ENCODE data around the gene PAPLN.

PAPLN gene

DNA sequence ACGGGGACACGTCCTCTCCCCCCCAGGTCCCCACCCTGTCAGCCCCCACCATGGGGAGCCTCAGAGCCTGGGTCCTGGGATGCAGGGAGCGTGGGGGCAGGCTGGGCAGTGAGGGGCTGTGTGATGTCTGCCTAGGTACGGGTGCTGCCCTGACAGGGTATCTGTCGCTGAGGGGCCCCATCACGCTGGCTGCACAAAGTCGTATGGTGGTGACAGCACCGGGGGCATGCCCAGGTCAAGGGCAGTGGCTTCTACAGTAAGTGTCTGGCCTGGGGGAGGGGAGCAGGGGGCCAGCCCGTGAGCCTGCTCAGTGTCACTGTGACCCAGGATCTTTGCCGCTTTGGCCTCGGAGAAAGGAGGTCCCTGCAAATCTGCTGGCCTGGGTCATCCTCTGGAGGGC is 23.3 kb downstream of the PAPLN start:
- DNase-seq (ENCODE audit: low read depth in 1 of 2, low spot score in 1 of 2): no peak

DNA sequence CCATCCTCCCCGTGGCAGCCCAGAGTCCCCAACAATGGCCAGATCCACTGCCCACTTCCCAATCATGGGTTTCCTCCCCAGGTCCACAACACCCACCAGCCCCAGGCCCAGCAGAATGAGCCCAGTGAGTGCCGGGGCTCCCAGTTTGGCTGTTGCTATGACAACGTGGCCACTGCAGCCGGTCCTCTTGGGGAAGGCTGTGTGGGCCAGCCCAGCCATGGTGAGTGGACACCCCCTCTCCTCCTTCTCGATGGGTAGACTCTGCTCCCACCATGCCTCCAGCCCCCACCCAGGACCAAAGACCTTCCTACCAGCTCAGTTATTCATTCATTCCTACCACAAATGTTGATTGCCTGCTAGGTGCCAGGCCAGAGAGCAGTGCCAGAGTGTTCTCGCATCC is 23.8 kb downstream of the PAPLN start:
- DNase-seq (ENCODE audit: low read depth in 1 of 2, low spot score in 1 of 2): no peak

GRCh38 chr14:73261520-73262426 is 24.5 kb downstream of the PAPLN start:
- DNase-seq (ENCODE audit: low read depth in 1 of 2, low spot score in 1 of 2): no peak

- no peak for DNase-seq (ENCODE audit: low read depth in 1 of 2, low spot score in 1 of 2)
Observed at GRCh38 chr14:73262427-73263183, 25.3 kb downstream of the PAPLN start.

- DNase-seq (ENCODE audit: low read depth in 1 of 2, low spot score in 1 of 2): no peak
Observed at GRCh38 chr14:73263606-73264005, 26.3 kb downstream of the PAPLN start.

DNA sequence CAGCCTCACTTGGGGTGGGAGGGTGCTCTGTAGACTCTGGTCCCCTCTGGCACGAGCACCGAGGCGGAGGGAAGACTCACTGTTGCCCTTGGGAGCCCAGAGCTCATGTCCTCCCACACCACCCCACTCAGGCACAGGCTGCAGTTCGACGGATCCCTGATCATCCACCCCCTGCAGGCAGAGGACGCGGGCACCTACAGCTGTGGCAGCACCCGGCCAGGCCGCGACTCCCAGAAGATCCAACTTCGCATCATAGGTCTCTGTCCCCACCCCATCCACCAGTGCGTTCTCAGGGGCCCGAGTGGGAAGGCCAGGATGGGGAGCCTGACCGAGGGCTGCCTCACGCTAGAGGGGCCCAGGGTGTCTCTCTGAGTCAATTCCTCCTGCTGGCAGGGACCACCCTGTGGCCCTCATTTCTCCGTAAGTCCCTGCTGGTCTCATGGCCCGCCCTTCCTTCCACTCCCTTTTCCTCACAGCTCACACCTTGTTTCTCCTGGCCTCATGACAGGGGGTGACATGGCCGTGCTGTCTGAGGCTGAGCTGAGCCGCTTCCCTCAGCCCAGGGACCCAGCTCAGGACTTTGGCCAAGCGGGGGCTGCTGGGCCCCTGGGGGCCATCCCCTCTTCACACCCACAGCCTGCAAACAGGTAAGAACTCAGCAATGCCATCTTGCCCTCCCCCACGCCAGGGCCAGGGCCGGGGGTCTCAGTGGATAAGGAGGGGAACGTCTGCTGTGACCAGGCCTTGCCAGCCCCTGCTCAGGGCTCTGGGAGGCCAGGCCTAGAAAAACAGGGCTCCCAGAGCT is 27.0 kb downstream of the PAPLN start:
- no peak for DNase-seq (ENCODE audit: low read depth in 1 of 2, low spot score in 1 of 2)

- DNase-seq (ENCODE audit: low read depth in 1 of 2, low spot score in 1 of 2): no peak
Observed at GRCh38 chr14:73264885-73265720, 27.8 kb downstream of the PAPLN start.

DNA sequence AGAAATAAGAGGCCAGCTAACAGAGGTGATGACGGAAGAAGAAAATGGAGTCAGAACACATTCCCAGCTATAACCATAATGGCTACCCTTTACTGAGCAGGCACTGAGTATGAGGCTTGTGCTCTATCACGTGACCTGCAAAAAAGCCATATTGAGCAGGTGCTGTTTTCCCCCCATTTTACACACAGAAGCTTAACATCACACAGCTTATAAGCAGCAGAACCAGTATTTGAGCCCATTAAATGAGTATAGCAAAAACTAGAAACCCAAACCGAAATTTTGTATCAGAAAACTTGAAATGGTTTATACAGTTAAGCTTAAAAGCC is 28.4 kb downstream of the PAPLN start:
- no peak for DNase-seq (ENCODE audit: low read depth in 1 of 2, low spot score in 1 of 2)

- DNase-seq (ENCODE audit: low read depth in 1 of 2, low spot score in 1 of 2): no peak
Observed at GRCh38 chr14:73266317-73266716, 29.0 kb downstream of the PAPLN start.

GRCh38 chr14:73267474-73267873 is 30.2 kb downstream of the PAPLN start:
- no peak for DNase-seq (ENCODE audit: low read depth in 1 of 2, low spot score in 1 of 2)

GRCh38 chr14:73269729-73270531 is 32.6 kb downstream of the PAPLN start:
- no peak for DNase-seq (ENCODE audit: low read depth in 1 of 2, low spot score in 1 of 2)

DNA sequence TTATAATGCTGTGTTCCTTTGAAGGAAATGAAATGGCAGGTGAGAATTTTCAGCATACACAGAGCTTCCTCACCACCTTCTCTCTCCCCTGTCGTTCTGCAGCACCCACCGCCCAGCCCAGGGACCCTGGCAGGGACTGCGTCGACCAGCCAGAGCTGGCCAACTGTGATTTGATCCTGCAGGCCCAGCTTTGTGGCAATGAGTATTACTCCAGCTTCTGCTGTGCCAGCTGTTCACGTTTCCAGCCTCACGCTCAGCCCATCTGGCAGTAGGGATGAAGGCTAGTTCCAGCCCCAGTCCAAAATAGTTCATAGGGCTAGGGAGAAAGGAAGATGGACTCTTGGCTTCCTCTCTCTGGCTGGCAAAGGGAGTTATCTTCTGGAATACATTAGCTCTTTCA is 35.1 kb downstream of the PAPLN start:
- no peak for DNase-seq (ENCODE audit: low read depth in 1 of 2, low spot score in 1 of 2)

- DNase-seq (ENCODE audit: low read depth in 1 of 2, low spot score in 1 of 2): no peak
Observed at GRCh38 chr14:73273799-73274198, 36.5 kb downstream of the PAPLN start.

- DNase-seq (ENCODE audit: low read depth in 1 of 2, low spot score in 1 of 2): no peak
Observed at GRCh38 chr14:73276836-73277235, 39.5 kb downstream of the PAPLN start.

GRCh38 chr14:73277376-73277775 is 40.1 kb downstream of the PAPLN start:
- no peak for DNase-seq (ENCODE audit: low read depth in 1 of 2, low spot score in 1 of 2)

DNA sequence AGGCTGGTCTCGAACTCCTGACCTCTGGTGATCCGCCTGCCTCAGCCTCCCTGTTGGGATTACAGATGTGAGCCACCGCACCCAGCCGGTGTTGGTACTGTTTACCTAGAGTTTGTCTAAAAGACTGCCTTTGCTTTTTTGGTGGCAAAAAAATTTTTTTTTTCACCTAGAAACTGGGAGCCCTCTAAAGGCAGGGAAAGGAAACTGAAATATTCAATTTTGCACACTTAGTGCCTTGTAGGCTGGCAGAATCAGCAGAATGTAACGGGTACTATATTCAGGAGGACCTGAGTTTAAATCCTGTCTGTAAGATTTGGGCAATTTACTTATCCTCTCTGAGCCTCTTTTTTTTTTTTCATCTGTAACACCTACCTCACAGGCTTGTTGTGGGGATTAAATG is 43.6 kb downstream of the PAPLN start:
- no peak for DNase-seq (ENCODE audit: low read depth in 1 of 2, low spot score in 1 of 2)

- no peak for DNase-seq (ENCODE audit: low read depth in 1 of 2, low spot score in 1 of 2)
Observed at GRCh38 chr14:73283608-73284379, 46.5 kb downstream of the PAPLN start.

DNA sequence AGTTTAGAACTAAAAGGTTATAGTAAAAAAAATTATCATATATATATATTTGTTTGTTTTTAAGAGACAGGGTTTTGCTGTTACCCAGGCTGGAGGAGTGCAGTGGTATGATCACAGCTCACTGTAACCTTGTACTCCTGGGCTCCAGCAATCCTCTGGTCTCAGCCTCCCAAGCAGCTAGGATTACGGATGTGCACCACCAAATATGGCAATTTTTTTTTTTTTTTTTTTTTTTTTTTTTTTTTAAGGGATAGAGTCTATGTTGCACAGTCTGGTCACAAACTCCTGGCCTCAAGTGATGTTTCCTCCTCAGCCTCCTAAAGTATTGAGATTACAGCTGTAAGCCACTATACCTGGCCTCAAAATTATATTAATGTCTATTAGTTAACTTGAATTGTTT is 48.7 kb downstream of the PAPLN start:
- no peak for DNase-seq (ENCODE audit: low read depth in 1 of 2, low spot score in 1 of 2)

- DNase-seq (ENCODE audit: low read depth in 1 of 2, low spot score in 1 of 2): no peak
Observed at GRCh38 chr14:73286598-73286997, 49.3 kb downstream of the PAPLN start.
